ENCODE results near the gene SREK1. TPM values are rescaled to one million over a fixed set of nuclear protein-coding genes. Genes with fewer than 3 reads are reported as not detected.
A peak's percentile ranks its signal among the peaks of the same experiment; 100 is the strongest.

Gene SREK1
- total RNA-seq, 1 donor from 2014 or later, result 66.1 TPM

DNA sequence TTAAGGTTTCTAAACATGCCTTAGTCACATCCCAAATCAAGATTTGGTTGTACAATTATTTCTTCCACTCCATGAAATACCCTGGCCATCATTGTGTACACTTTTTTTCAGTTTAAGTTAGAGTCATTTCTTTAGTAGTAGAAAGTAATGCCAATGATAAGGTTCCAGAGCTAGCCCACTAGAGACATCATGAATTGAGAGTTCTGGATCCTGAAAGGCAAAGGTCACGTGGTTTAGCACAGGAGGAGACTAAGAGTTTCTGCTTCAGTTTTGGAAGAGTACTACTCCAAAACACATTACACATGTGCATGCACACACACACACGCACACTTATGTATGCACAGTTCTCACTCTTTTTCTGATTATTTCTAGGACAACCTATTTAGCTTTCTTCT lies 4.8 kb upstream of the SREK1 start:
- H3K4me3 ChIP-seq (ENCODE audit: insufficient read depth, low read depth, low read length), result no peak overlapping the region
- H3K4me3 Mint-ChIP-seq (ENCODE audit: unreplicated experiment), result no peak overlapping the region

GRCh38 chr5:66142417-66142816 lies 1.7 kb upstream of the SREK1 start:
- FAIRE-seq (no peak), DNase-seq (ENCODE audit: low read depth) (no peak)
- peaks cover 6% of the 10 kb centered on the region for H3K4me1 ChIP-seq (ENCODE audit: insufficient read depth, low read length)
- no peak overlapping the region for H3K4me2 ChIP-seq (ENCODE audit: low read length)
- Mint-ChIP-seq H3K4me3 (ENCODE audit: unreplicated experiment) (no peak overlapping the region), H3K27me3 (ENCODE audit: low read depth, unreplicated experiment) (no peaks in the 10 kb centered on the region), H3K36me3 (ENCODE audit: low read depth, unreplicated experiment) (peaks cover 2% of the 10 kb centered on the region), H3K4me1 (ENCODE audit: low read depth, unreplicated experiment) (peaks cover 15% of the 10 kb centered on the region), H3K9me3 (ENCODE audit: unreplicated experiment) (no peaks in the 10 kb centered on the region), H3K27ac (ENCODE audit: unreplicated experiment) (no peak overlapping the region)
- no peak overlapping the region for H3K4me3 ChIP-seq (ENCODE audit: insufficient read depth, low read depth, low read length)
- no peaks in the 10 kb centered on the region for H3K9me3 ChIP-seq (ENCODE audit: insufficient read depth, low read depth, low read length)
- H3K27me3 ChIP-seq (ENCODE audit: insufficient read depth, low read length), result no peaks in the 10 kb centered on the region
- no peak overlapping the region for H3K27ac ChIP-seq (ENCODE audit: low read depth, low read length)
- no peak overlapping the region for H2AFZ ChIP-seq (ENCODE audit: low read depth, low read length)
- no peaks in the 10 kb centered on the region for H3K36me3 ChIP-seq (ENCODE audit: insufficient read depth, low read length)
- H4K20me1 ChIP-seq (ENCODE audit: insufficient read depth, low read length), result peaks cover 25% of the 10 kb centered on the region
- H3K9ac ChIP-seq (ENCODE audit: low read length), result no peak overlapping the region
- H3K79me2 ChIP-seq (ENCODE audit: insufficient read depth, low read length), result peaks cover 30% of the 10 kb centered on the region
- no peak for TF ChIP-seq CTCF (IDR thresholded peaks at IDR 0.05; ENCODE audit: insufficient read depth, low read depth, low read length)

More for the DNA sequence above, 4.8 kb upstream of the SREK1 start:
- no peak for TF ChIP-seq EZH2 (IDR thresholded peaks at IDR 0.05; ENCODE audit: insufficient read depth, low read length)
- no peak for TF ChIP-seq CTCF (IDR thresholded peaks at IDR 0.05; ENCODE audit: insufficient read depth, low read depth, low read length)
- Mint-ChIP-seq H3K27me3 (ENCODE audit: low read depth, unreplicated experiment) (no peaks in the 10 kb centered on the region), H3K27ac (ENCODE audit: unreplicated experiment) (no peak overlapping the region), H3K36me3 (ENCODE audit: low read depth, unreplicated experiment) (peaks cover 2% of the 10 kb centered on the region), H3K9me3 (ENCODE audit: unreplicated experiment) (no peaks in the 10 kb centered on the region), H3K4me1 (ENCODE audit: low read depth, unreplicated experiment) (peaks cover 5% of the 10 kb centered on the region)
- H3K4me1 ChIP-seq (ENCODE audit: insufficient read depth, low read length), result peaks cover 6% of the 10 kb centered on the region
- H3K36me3 ChIP-seq (ENCODE audit: insufficient read depth, low read length), result no peaks in the 10 kb centered on the region
- H4K20me1 ChIP-seq (ENCODE audit: insufficient read depth, low read length), result no peaks in the 10 kb centered on the region
- no peak overlapping the region for H2AFZ ChIP-seq (ENCODE audit: low read depth, low read length)
- no peak for FAIRE-seq
- H3K27me3 ChIP-seq (ENCODE audit: insufficient read depth, low read length), result no peaks in the 10 kb centered on the region
- no peak overlapping the region for H3K9ac ChIP-seq (ENCODE audit: low read length)
- H3K79me2 ChIP-seq (ENCODE audit: insufficient read depth, low read length), result no peaks in the 10 kb centered on the region
- no peak overlapping the region for H3K4me2 ChIP-seq (ENCODE audit: low read length)
- no peak overlapping the region for H3K27ac ChIP-seq (ENCODE audit: low read depth, low read length)
- H3K9me3 ChIP-seq (ENCODE audit: insufficient read depth, low read depth, low read length), result no peaks in the 10 kb centered on the region
- no peak for DNase-seq (ENCODE audit: low read depth)

GRCh38 chr5:66143473-66144073 lies 527 bp upstream of the SREK1 start:
- Mint-ChIP-seq H3K4me1 (ENCODE audit: low read depth, unreplicated experiment) (peaks cover 17% of the 10 kb centered on the region), H3K4me3 (ENCODE audit: unreplicated experiment) (peak overlapping the region; percentile 97), H3K36me3 (ENCODE audit: low read depth, unreplicated experiment) (peaks cover 2% of the 10 kb centered on the region), H3K27me3 (ENCODE audit: low read depth, unreplicated experiment) (no peaks in the 10 kb centered on the region), H3K9me3 (ENCODE audit: unreplicated experiment) (no peaks in the 10 kb centered on the region), H3K27ac (ENCODE audit: unreplicated experiment) (peak overlapping the region; percentile 98)
- Histone ChIP-seq H3K36me3 (ENCODE audit: insufficient read depth, low read length) (no peaks in the 10 kb centered on the region), H3K4me3 (ENCODE audit: insufficient read depth, low read depth, low read length) (peak overlapping the region; percentile 96), H3K27ac (ENCODE audit: low read depth, low read length) (peak overlapping the region; percentile 99), H3K79me2 (ENCODE audit: insufficient read depth, low read length) (peaks cover 42% of the 10 kb centered on the region), H3K27me3 (ENCODE audit: insufficient read depth, low read length) (no peaks in the 10 kb centered on the region), H3K9ac (ENCODE audit: low read length) (peak overlapping the region; percentile 96), H3K4me2 (ENCODE audit: low read length) (peak overlapping the region; percentile 94), H3K9me3 (ENCODE audit: insufficient read depth, low read depth, low read length) (no peaks in the 10 kb centered on the region), H3K4me1 (ENCODE audit: insufficient read depth, low read length) (peaks cover 6% of the 10 kb centered on the region), H2AFZ (ENCODE audit: low read depth, low read length) (peak overlapping the region; percentile 95), H4K20me1 (ENCODE audit: insufficient read depth, low read length) (peaks cover 34% of the 10 kb centered on the region)
- TF ChIP-seq CTCF (IDR thresholded peaks at IDR 0.05; ENCODE audit: insufficient read depth, low read depth, low read length) (no peak), EZH2 (IDR thresholded peaks at IDR 0.05; ENCODE audit: insufficient read depth, low read length) (no peak)
- FAIRE-seq (no peak), DNase-seq (ENCODE audit: low read depth) (no peak)

Measured in astrocyte (in vitro differentiated cells and primary cell).